NB4 (cell line): Measurements from ENCODE around the gene ZXDA.
"Not testable (repeated sequence)": the region's sequence is repeated elsewhere in the genome, so short reads cannot be mapped to it uniquely, and the experiment has no call there.

Experiments used
- DNase-seq: peaks from one replicate; pipeline ENCODE4 v3.0.0; 2010; ENCODE audit warnings: low read depth
- H3K4me3 ChIP-seq: one replicate; pipeline ENCODE4 v1.5.1; 2011; ENCODE audit warnings: mild to moderate bottlenecking, low read depth, low read length, moderate library complexity
- MAX ChIP-seq: IDR thresholded peaks from 2 replicates; pipeline ENCODE4 v1.6.1; 2011; ENCODE audit warnings: low read depth, low read length
- MYC ChIP-seq: IDR thresholded peaks from 2 replicates; pipeline ENCODE4 v1.6.1; 2011; ENCODE audit warnings: low read depth, low read length
- POLR2A ChIP-seq: IDR thresholded peaks from 2 replicates; pipeline ENCODE4 v1.6.1; 2011; ENCODE audit warnings: mild to moderate bottlenecking; ENCODE audit not compliant: insufficient read length; ENCODE audit errors: extremely low read depth
- TF ChIP-seq, protein P1 (sequence below): IDR thresholded peaks from one replicate; pipeline ENCODE4 v1.5.1; 2012; ENCODE audit warnings: low read depth, low read length

Gene ZXDA

GRCh38 chrX:57929373-57929772 lies 19.1 kb upstream of the ZXDA start:
- TF ChIP-seq, protein P1, sequence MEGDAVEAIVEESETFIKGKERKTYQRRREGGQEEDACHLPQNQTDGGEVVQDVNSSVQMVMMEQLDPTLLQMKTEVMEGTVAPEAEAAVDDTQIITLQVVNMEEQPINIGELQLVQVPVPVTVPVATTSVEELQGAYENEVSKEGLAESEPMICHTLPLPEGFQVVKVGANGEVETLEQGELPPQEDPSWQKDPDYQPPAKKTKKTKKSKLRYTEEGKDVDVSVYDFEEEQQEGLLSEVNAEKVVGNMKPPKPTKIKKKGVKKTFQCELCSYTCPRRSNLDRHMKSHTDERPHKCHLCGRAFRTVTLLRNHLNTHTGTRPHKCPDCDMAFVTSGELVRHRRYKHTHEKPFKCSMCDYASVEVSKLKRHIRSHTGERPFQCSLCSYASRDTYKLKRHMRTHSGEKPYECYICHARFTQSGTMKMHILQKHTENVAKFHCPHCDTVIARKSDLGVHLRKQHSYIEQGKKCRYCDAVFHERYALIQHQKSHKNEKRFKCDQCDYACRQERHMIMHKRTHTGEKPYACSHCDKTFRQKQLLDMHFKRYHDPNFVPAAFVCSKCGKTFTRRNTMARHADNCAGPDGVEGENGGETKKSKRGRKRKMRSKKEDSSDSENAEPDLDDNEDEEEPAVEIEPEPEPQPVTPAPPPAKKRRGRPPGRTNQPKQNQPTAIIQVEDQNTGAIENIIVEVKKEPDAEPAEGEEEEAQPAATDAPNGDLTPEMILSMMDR: peak; percentile 36
- no peak for TF ChIP-seq POLR2A
- DNase-seq: peak; percentile 66

GRCh38 chrX:57925806-57926205 lies 15.5 kb upstream of the ZXDA start:
- DNase-seq: no peak
- TF ChIP-seq, protein P1: no peak
- no peak for TF ChIP-seq MAX
- TF ChIP-seq MYC: no peak
- no peak for TF ChIP-seq POLR2A
- H3K4me3 ChIP-seq: no peak overlapping the region

More at GRCh38 chrX:57929373-57929772, 19.1 kb upstream of the ZXDA start:
- H3K4me3 ChIP-seq: no peak overlapping the region

- DNase-seq: peak; percentile 34
- TF ChIP-seq, protein P1: peak; percentile 40
- TF ChIP-seq MYC: no peak
- H3K4me3 ChIP-seq: no peak overlapping the region
Measured at GRCh38 chrX:57918750-57919436, 8.6 kb upstream of the ZXDA start.

- TF ChIP-seq, protein P1: no peak
- no peak for TF ChIP-seq MYC
- TF ChIP-seq MAX: no peak
- no peak for TF ChIP-seq POLR2A
- H3K4me3 ChIP-seq: no peak overlapping the region
- DNase-seq: peak; percentile 20
Measured at GRCh38 chrX:57915680-57916079, 5.4 kb upstream of the ZXDA start.

DNA sequence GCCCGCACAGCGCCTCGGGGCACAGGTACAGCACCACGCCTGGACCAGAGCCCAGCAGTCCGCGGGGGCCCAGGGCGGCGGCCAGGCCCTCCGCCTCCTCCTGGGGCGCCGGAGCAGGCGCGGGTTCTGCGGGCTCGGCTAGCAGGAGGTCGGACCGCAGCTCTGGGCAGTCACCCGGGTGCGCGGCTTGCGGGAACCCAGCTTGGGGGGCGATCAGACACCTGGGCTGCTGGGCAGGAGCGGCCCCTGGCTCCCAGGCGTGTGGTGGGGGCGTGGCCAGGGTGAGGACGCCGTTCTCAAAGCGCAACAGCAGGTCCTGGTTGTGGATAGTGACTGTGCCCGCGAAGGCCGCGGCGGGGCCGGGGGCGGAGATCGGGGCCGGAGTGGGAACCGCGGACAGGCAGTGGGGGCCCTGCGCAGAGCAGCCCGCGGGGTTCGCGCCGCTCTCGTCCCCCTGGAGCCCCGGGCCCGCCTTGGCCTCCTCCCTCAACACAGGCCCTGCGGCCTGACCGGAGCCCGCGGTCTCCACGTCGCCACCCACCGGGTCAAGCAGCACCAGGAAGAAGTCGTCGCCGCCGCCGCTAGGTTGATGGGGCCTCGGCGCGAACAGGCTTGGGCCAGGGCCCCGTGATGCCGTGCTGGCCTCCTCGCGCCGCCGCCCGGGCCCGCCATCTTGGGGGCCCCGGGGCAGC lies 517 bp downstream of the ZXDA start:
- DNase-seq: peak; percentile 35
- not testable (repeated sequence) for H3K4me3 ChIP-seq

DNA sequence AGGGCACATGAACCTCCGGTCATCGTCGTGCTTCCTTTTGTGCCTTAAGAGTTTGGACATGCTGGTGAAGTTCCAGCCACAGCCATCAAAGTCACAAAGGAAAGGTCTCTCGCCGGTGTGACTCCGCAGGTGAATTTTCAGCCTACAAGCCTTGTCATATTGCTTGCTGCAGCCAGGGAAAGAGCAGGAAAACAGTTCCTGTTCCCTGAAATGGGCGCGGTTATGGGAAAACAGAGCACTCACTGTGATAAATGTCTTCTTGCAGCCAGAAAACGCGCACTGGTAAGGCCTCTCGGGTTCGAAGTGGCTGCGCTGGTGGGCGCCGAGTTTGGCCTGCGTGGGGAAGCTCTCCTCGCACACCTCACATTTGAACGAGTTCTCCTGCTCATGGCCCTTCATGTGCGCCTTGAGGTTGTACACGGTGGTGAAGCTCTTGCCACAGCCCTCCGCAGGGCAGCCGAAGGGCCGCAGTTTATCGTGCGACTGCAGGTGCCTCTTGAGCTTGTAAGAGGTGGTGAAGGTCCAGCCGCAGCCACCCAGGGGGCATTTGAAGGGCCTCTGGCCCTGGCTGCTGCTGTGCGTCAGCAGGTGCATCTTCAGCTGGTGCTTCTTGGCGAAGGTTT lies 1.2 kb downstream of the ZXDA start:
- not testable (repeated sequence) for DNase-seq, H3K4me3 ChIP-seq

DNA sequence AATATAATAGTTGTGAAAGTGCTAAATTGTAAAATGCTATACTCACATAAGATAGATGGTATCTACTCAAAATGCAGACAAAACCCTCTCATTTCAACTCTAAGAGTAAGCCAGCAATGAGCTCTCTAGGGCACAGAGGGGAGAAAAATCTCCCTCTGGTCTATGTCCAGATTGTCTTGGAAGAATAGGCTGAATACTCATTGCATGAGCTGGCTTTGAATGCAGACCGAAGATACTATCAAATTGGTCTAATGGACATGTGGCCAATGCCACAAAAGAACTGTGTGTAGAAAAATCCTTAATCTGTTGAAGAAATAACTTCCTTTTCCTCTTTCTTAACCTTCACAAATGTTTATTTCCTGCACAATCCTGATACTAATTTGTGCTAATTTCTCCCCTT lies 3.5 kb downstream of the ZXDA start:
- H3K4me3 ChIP-seq: peak overlapping the region; percentile 16
- TF ChIP-seq, protein P1: no peak
- TF ChIP-seq MAX: no peak
- no peak for TF ChIP-seq POLR2A
- TF ChIP-seq MYC: no peak
- no peak for DNase-seq
